Smooth muscle cell (in vitro differentiated cells): ENCODE data around the gene RPS27A. TPM values are rescaled to one million over a fixed set of nuclear protein-coding genes. Genes with fewer than 3 reads are reported as not detected.

Source experiments
- DNase-seq: peaks from one replicate; lab custom pipeline; 2025; ENCODE audit not compliant: unreplicated experiment; lab: John Stamatoyannopoulos, UW
- H2AFZ ChIP-seq: fragments of 200-600 bp; sonication (generic); 2 replicates; pipeline ENCODE4 v1.6.0; 2016; ENCODE audit warnings: antibody characterized with exemption, low read depth, mild to moderate bottlenecking
- H3F3A ChIP-seq: fragments of 200-600 bp; sonication (generic); 2 replicates; pipeline ENCODE4 v1.6.0; 2017; ENCODE audit warnings: antibody characterized with exemption, low read depth
- H3K27ac ChIP-seq: fragments of 200-600 bp; sonication (generic); 2 replicates; pipeline ENCODE4 v1.5.1; 2016; ENCODE audit warnings: low read depth, mild to moderate bottlenecking
- H3K27me3 ChIP-seq: fragments of 200-600 bp; sonication (generic); 2 replicates; pipeline ENCODE4 v1.6.1; 2016; ENCODE audit warnings: low read depth, mild to moderate bottlenecking
- H3K36me3 ChIP-seq: fragments of 200-600 bp; sonication (generic); 2 replicates; pipeline ENCODE4 v1.5.1; 2016; ENCODE audit warnings: low read depth
- H3K4me1 ChIP-seq: fragments of 200-600 bp; sonication (generic); 2 replicates; pipeline ENCODE4 v1.5.1; 2016; ENCODE audit warnings: low read depth
- H3K4me2 ChIP-seq: fragments of 200-600 bp; sonication (generic); 2 replicates; pipeline ENCODE4 v1.6.0; 2016; ENCODE audit warnings: mild to moderate bottlenecking
- H3K4me3 ChIP-seq: fragments of 200-600 bp; sonication (generic); 2 replicates; pipeline ENCODE4 v1.5.1; 2016; ENCODE audit warnings: mild to moderate bottlenecking
- H3K79me2 ChIP-seq: fragments of 200-600 bp; sonication (generic); 2 replicates; pipeline ENCODE4 v1.6.0; 2016; ENCODE audit warnings: low read depth, mild to moderate bottlenecking
- H3K9ac ChIP-seq: fragments of 200-600 bp; sonication (generic); 2 replicates; pipeline ENCODE4 v1.6.0; 2016; ENCODE audit warnings: low read depth
- H3K9me3 ChIP-seq: fragments of 200-600 bp; sonication (generic); replicated peaks from 2 replicates; pipeline ENCODE4 v1.5.1; 2016; ENCODE audit warnings: low read depth
- H4K20me1 ChIP-seq: fragments of 200-600 bp; sonication (generic); 2 replicates; pipeline ENCODE4 v1.6.0; 2016; ENCODE audit warnings: low read depth
- WGBS: methylation state at CpG from one replicate; pipeline ENCODE4 v1.1.7; 2016; ENCODE audit warnings: low lambda C conversion rate; 5-methylcytosine and 5-hydroxymethylcytosine counted together
- polyA plus RNA-seq: library from polyadenylated mRNA; unstranded; fragments of >200 nt; fragmentation: Nextera tagmentation; extraction: Ambion mirVana; gene quantifications from 2 replicates; pipeline ENCODE4 v1.2.1, GENCODE V29; 2016
- total RNA-seq: library from RNA; depleted of rRNA; stranded (reverse); fragments of >200 nt; gene quantifications from 2 replicates; pipeline ENCODE4 v1.2.3, GENCODE V29; 2014
- TF ChIP-seq, protein P1 (sequence below): fragments of 200-600 bp; sonication (generic); IDR thresholded peaks from 2 replicates; pipeline ENCODE4 v1.5.1; 2017; ENCODE audit warnings: borderline replicate concordance, mild to moderate bottlenecking, antibody characterized with exemption; ENCODE audit not compliant: insufficient read depth, poor library complexity, severe bottlenecking

RPS27A gene
- total and polyA plus RNA-seq, 2 experiments from 2014 or later = 733 to 2,208 TPM

DNA sequence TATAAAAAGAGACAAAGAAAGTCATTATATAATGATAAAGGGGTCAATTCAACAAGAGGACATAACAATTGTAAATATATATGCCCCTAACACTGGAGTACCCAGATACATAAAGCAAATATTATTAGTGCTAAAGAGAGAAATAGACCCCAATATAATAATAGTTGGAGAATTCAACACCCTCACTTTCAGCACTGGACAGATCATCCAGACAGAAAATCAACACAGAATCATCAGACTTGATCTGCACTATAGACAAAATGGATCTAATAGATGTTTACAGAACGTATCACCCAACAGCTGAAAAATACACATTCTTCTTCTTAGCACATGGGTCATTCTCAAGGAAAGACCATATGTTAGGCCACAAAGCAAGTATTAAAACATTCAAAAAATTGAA is 32.1 kb upstream of the RPS27A start:
- no peaks in the 10 kb centered on the region for H4K20me1 ChIP-seq
- H3K27ac ChIP-seq = no peak overlapping the region
- no peaks in the 10 kb centered on the region for H3K9me3 ChIP-seq
- no peaks in the 10 kb centered on the region for H3K4me1 ChIP-seq
- no peak overlapping the region for H3K4me2 ChIP-seq
- peaks cover 16% of the 10 kb centered on the region for H3K36me3 ChIP-seq
- no peak for DNase-seq
- WGBS = 97% methylated on average over 1 of the region's 1 CpG
- H3F3A ChIP-seq = no peaks in the 10 kb centered on the region
- no peaks in the 10 kb centered on the region for H3K79me2 ChIP-seq
- H3K4me3 ChIP-seq = no peak overlapping the region
- H2AFZ ChIP-seq = no peak overlapping the region
- H3K9ac ChIP-seq = no peak overlapping the region
- TF ChIP-seq, protein P1, sequence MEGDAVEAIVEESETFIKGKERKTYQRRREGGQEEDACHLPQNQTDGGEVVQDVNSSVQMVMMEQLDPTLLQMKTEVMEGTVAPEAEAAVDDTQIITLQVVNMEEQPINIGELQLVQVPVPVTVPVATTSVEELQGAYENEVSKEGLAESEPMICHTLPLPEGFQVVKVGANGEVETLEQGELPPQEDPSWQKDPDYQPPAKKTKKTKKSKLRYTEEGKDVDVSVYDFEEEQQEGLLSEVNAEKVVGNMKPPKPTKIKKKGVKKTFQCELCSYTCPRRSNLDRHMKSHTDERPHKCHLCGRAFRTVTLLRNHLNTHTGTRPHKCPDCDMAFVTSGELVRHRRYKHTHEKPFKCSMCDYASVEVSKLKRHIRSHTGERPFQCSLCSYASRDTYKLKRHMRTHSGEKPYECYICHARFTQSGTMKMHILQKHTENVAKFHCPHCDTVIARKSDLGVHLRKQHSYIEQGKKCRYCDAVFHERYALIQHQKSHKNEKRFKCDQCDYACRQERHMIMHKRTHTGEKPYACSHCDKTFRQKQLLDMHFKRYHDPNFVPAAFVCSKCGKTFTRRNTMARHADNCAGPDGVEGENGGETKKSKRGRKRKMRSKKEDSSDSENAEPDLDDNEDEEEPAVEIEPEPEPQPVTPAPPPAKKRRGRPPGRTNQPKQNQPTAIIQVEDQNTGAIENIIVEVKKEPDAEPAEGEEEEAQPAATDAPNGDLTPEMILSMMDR = no peak
- no peaks in the 10 kb centered on the region for H3K27me3 ChIP-seq

DNA sequence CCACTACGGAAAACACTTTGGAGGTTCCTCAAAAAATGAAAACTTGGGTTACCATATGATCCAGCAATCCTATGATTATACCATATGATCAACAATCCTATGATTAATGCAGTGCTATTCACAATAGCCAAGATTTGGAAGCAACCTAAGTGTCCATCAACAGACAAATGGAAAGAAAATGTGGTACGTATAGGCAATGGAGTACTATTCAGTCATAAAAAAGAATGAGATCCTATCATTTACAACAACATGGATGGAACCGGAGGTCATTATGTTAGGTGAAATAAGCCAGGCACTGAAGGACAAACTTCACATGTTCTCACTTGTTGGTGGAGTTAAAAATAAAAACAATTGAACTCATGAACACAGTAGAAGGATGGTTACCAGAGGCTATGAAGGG is 28.0 kb upstream of the RPS27A start:
- Histone ChIP-seq H3K9ac (no peak overlapping the region), H2AFZ (no peak overlapping the region), H3K27me3 (no peaks in the 10 kb centered on the region), H4K20me1 (no peaks in the 10 kb centered on the region), H3K4me1 (no peaks in the 10 kb centered on the region), H3F3A (no peaks in the 10 kb centered on the region), H3K27ac (no peak overlapping the region), H3K9me3 (no peaks in the 10 kb centered on the region), H3K4me2 (no peak overlapping the region), H3K79me2 (no peaks in the 10 kb centered on the region), H3K4me3 (no peak overlapping the region), H3K36me3 (peaks cover 15% of the 10 kb centered on the region)
- TF ChIP-seq, protein P1 = no peak
- 96% methylated on average over 3 of the region's 3 CpGs for WGBS
- no peak for DNase-seq

DNA sequence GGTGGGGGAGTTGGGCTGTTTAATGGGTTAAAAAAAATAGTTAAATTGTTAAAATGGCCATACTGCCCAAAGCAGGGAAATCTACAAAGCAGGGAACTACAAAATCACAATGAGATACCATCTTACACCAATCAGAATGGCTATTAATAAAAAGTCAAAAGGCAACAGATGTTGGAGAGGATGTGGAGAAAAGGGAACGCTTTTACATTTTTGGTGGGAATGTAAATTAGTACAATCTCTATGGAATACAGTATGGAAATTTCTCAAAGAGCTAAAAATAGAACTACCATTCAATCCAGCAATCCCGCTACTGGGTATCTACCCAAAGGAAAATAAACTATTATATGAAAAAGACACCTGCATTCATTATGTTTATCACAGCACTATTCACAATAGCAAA is 27.5 kb upstream of the RPS27A start:
- no peak overlapping the region for H3K4me3 ChIP-seq
- H3K4me1 ChIP-seq = no peaks in the 10 kb centered on the region
- H3K9ac ChIP-seq = no peak overlapping the region
- H3F3A ChIP-seq = no peaks in the 10 kb centered on the region
- H3K27ac ChIP-seq = no peak overlapping the region
- H2AFZ ChIP-seq = no peak overlapping the region
- TF ChIP-seq, protein P1 = no peak
- H3K79me2 ChIP-seq = no peaks in the 10 kb centered on the region
- peaks cover 11% of the 10 kb centered on the region for H3K36me3 ChIP-seq
- DNase-seq = no peak
- H3K4me2 ChIP-seq = no peak overlapping the region
- H3K9me3 ChIP-seq = no peaks in the 10 kb centered on the region
- WGBS = 97% methylated on average over 2 of the region's 2 CpGs
- H4K20me1 ChIP-seq = no peaks in the 10 kb centered on the region
- no peaks in the 10 kb centered on the region for H3K27me3 ChIP-seq

DNA sequence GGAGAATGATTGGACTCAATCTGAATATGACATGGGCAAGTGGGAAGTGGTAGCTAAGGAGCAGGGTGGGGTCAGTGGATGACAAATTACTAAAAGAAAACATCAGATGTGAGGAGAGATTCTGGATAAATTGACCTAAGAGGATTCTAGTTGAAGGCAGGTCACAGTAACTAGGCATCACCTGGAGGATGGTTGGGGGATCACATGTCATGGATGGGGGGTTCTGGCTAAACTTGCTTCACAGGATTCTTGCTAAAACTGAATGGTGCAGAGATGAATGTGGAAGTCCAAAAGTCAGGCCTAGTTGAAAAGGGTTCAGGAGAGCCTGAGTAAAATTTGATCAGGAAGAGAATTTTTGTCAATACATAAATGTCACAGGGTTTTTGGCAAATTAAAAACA is 18.7 kb upstream of the RPS27A start:
- DNase-seq = no peak
- H3K27me3 ChIP-seq = no peaks in the 10 kb centered on the region
- no peak overlapping the region for H3K4me2 ChIP-seq
- H3K36me3 ChIP-seq = no peaks in the 10 kb centered on the region
- H3K9ac ChIP-seq = no peak overlapping the region
- H3K9me3 ChIP-seq = no peaks in the 10 kb centered on the region
- H3K79me2 ChIP-seq = no peaks in the 10 kb centered on the region
- H2AFZ ChIP-seq = no peak overlapping the region
- H4K20me1 ChIP-seq = no peaks in the 10 kb centered on the region
- no peak overlapping the region for H3K4me3 ChIP-seq
- TF ChIP-seq, protein P1 = no peak
- no peak overlapping the region for H3K27ac ChIP-seq
- no peaks in the 10 kb centered on the region for H3K4me1 ChIP-seq
- no peaks in the 10 kb centered on the region for H3F3A ChIP-seq
